ENCODE results near the gene FAM89B.
A peak's percentile ranks its signal among the peaks of the same experiment; 100 is the strongest.

FAM89B gene

DNA sequence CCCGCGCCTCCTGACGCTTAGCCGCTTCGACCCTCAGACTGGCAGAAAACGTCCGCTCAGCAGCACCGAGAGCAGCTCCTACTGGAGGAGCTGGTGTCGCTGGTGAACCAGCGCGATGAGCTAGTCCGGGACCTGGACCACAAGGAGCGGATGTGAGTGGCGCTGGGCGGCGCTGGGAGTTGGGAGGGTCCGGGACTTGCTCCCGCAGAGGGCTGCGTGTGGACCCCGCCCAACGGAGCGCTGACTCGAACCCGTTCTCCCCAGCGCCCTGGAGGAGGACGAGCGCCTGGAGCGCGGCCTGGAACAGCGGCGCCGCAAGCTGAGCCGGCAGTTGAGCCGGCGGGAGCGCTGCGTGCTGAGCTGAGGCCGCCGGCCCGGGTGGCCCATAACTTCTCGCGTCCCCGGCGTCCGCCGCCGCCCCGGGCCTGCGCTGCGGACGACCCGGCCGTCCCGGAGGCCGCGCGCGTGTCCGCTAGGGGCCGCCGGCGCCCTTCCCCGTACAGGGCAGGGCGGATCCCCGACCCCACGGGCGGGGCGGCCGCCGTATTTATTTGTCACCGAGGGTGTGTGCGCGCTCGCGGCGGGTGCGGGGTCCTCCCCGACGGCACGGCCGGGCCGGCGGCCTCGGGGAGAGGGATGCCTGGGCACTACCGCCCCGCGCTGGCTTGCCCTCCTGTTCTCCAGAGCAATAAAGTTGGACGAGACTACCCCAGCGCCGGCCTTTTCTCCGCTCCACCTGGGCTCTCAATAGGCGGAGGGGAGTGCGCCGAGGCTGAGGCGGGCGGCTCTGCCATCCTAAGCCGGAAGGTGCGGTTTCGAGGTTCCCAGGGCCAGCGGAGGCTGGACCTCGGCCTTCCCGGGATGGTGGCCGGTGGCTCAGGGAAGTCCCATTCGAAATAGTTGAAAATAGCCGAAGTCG is 19.9 kb downstream of the FAM89B start:
- no peak for DNase-seq

- DNase-seq = no peak
These were observed 20.6 kb downstream of the FAM89B start for GRCh38 chr11:65592858-65593517.

DNA sequence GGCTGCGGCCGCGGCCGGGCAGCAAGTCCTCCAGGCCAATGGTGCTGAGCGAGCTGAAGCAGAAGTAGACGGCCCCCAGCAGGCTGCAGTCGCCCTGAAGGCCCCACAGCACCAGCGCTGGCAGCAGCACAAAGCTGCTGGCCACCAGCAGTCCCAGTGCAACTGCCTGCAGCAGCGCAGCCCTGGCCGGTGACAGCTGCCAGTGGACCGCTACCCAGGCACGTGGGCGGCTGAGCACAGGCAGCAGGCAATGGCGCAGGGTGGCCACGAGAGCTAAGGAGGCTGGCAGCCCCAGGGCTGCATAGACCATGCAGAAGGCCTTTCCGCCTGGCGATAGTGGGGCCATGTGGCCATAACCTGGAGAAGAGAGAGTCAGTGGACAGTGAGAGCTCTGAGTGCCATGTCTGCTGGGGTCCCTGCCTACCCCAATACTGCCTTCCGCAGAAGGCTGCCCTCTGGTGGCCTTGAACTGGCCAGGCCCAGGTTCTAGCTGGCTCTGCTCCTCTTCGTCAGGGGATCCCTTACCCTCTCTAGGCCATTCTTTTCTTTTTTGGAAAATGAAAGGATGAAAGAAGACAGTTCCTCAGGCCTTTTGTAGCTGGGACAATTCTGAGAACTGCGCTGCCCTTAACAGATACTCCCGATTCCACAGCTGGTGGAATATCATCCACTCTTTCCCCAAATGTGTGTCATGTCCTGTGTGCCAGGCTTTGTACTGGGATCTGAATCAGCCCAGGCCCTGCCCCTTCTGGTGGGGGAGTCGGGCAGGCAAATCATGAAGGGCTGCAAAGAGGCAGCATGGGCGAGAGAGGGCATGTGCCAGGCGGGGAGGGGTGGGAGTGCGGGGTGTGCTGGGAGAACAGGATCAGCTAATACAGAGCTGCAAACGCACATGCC is 21.4 kb downstream of the FAM89B start:
- DNase-seq = peak; percentile 53

GRCh38 chr11:65595131-65595530 is 22.8 kb downstream of the FAM89B start:
- no peak for DNase-seq

GRCh38 chr11:65595543-65596281 is 23.4 kb downstream of the FAM89B start, which contains the start of gene KCNK7:
KCNK7 (minus strand) TSS chr11:65595800; CDS start chr11:65595772, 28 bp downstream.
- no peak for DNase-seq

DNA sequence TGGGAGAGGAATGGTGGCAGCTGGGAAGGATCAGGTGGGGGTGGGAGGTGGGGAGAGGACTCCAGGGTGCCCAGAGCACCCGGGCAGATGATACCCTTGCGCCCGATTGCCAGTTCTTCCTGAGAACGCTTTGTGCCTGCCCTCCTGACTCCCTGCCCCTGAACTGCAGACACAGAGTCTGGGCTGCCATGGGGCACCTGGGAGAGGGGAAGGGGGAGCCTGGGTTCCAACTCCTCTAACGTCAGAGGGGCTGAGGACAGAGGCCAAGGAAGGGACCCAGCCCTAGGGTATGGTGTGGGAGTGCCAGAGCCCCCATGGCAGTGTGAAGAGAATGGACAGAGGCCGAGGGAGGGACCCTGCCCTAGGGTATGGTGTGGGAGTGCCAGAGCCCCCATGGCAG is 24.2 kb downstream of the FAM89B start:
- no peak for DNase-seq

- DNase-seq = no peak
These were observed 25.9 kb downstream of the FAM89B start for GRCh38 chr11:65598258-65598699.

DNA sequence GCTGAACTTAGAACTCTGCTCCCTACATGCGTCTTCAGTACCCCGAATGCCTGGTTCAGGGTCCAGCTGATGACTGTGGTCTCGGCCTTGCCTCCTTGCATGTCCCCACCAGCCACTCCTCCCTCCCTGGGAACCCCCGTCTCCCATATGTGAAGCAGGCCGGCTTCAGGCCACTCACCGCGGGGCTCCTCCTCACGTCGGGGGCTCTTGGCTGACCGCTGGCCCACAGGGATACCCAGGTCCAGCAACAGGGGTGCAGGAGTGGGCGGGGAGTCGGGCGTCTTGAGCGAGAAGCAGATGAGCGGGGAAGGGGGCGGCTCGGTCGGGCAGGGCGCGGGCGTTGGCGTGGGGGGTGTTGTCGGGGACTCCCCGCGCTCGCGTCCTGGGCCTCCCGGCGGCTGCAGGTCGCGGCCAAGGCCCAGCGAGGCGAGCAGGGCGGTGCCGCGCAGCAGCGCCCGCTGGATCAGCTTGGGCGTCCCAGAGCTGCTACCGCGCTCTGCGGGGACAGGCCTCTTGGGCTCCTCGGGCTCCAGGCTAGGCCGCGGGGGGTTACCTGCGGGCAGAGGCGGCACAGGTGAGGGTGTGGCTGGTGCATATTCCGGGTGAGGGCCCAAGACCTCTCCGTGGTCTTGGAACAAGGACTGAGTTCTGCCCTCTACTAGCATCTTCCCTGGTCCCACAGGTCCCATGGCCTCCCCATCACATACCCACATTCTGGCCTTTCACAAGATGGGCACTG is 27.0 kb downstream of the FAM89B start:
- no peak for DNase-seq

DNA sequence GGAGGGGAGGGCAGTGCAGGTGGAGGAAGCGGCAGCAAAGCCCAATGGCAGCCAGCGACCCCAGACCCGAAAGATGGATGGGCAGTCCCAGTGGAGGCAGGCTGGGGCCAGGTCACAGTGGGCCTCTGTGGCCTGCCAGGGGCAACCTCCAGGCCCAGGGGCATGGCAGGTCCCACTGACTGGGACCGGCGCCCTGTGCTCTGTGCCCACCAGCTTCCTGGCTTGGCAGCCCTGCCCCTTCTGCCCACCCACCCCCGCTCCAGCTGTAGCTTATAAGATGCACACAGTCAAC is 27.6 kb downstream of the FAM89B start:
- no peak for DNase-seq

- no peak for DNase-seq
These were observed 31.9 kb downstream of the FAM89B start for GRCh38 chr11:65604258-65604657.

GRCh38 chr11:65606876-65607613 is 34.7 kb downstream of the FAM89B start:
- DNase-seq = peak; percentile 75

- DNase-seq = no peak
These were observed 35.5 kb downstream of the FAM89B start for GRCh38 chr11:65607614-65608426.

GRCh38 chr11:65609229-65609628 is 36.9 kb downstream of the FAM89B start:
- DNase-seq = no peak

GRCh38 chr11:65609665-65610064 is 37.3 kb downstream of the FAM89B start:
- DNase-seq = no peak

- peak; percentile 26 for DNase-seq
These were observed 38.1 kb downstream of the FAM89B start for GRCh38 chr11:65610404-65610803.

GRCh38 chr11:65611028-65611757 is 38.9 kb downstream of the FAM89B start:
- peak; percentile 81 for DNase-seq

GRCh38 chr11:65611758-65612603 is 39.6 kb downstream of the FAM89B start:
- no peak for DNase-seq

- DNase-seq = no peak
These were observed 40.4 kb downstream of the FAM89B start for GRCh38 chr11:65612691-65613090.
